HepG2 (cell line): ENCODE results near the gene ZNF554. TPM values are rescaled to one million over a fixed set of nuclear protein-coding genes. Genes with fewer than 3 reads are reported as not detected.
A peak's percentile ranks its signal among the peaks of the same experiment; 100 is the strongest.

Experiments used
- ATAC-seq: fragments of 200-7000 bp; cut with Tn5 transposase; 3 replicates; pipeline ENCODE4 v1.9.1; 2020; ENCODE audit warnings: mild to moderate bottlenecking, moderate library complexity
- BruUV-seq: library from RNA; stranded (reverse); fragments of 400-500 nt; replicated peaks from 2 replicates; lab custom pipeline; 2021; lab: Mats Ljungman, UMichigan
- CTCF ChIA-PET: fragments of 300-600 bp; formaldehyde crosslinking; extraction: SDS; loops from one replicate; lab custom pipeline; 2021; ENCODE audit warnings: low total read pairs, inconsistent platforms, low intra/inter-chr PET ratio; lab: Yijun Ruan, JAX
- POLR2A ChIA-PET: fragments of 350-600 bp; sonication (Branson Sonifier 250); formaldehyde crosslinking; loops from one replicate; lab custom pipeline; 2020; ENCODE audit warnings: antibody characterized with exemption, inconsistent platforms; lab: Yijun Ruan, JAX
- DNase-seq: peaks from one replicate; pipeline ENCODE4 v3.0.0-alpha.2; 2015; ENCODE audit warnings: low spot score
- FAIRE-seq: peaks from 3 replicates; lab custom pipeline; 2011; peaks lifted over from hg19 to GRCh38; lab: Jason Lieb, UNC
- H2AFZ ChIP-seq: one replicate; pipeline ENCODE4 v1.6.1; 2011; ENCODE audit warnings: low read length, inconsistent platforms
- H3K27ac ChIP-seq: fragments of 300-600 bp; 3 replicates; pipeline ENCODE4 v1.8.0; 2011; ENCODE audit warnings: mixed run types, mild to moderate bottlenecking, mixed read lengths, low read length, inconsistent platforms; ENCODE audit not compliant: insufficient read depth; ENCODE audit errors: extremely low read length
- H3K27me3 ChIP-seq, 2 experiments: fragments of 200-600 bp in 1 of 2; 2 replicates in 1 of 2; 3 replicates in 1 of 2; pipeline versions ENCODE4 v1.6.0 to v1.8.0; 2011; ENCODE audit warnings: low read length in 2 of 2, mild to moderate bottlenecking in 2 of 2, moderate library complexity in 2 of 2, inconsistent platforms in 1 of 2; ENCODE audit not compliant: insufficient read depth in 2 of 2, control insufficient read depth in 1 of 2
- H3K36me3 ChIP-seq, 2 experiments: fragments of 200-600 bp in 1 of 2; replicated peaks in 1 of 2; 2 replicates in 1 of 2; 3 replicates in 1 of 2; pipeline versions ENCODE4 v1.5.1 to v1.8.0; 2011; ENCODE audit warnings: low read length in 2 of 2, inconsistent platforms in 1 of 2; ENCODE audit not compliant: insufficient read depth in 2 of 2, control insufficient read depth in 1 of 2
- H3K4me1 ChIP-seq: 2 replicates; pipeline ENCODE4 v1.5.1; 2012; ENCODE audit warnings: low read length, inconsistent platforms; ENCODE audit not compliant: insufficient read depth
- H3K4me2 ChIP-seq: 2 replicates; pipeline ENCODE4 v1.6.0; 2011; ENCODE audit warnings: low read depth, low read length, inconsistent platforms
- H3K4me3 ChIP-seq, 3 experiments: fragments of 200-600 bp in 1 of 3; sonication (generic), shearing (Covaris generic) in 1 of 3; replicated peaks in 1 of 3; 2 replicates each; pipeline ENCODE4 v1.5.1; 2011 to 2016; ENCODE audit warnings: low read length in 3 of 3, inconsistent platforms in 2 of 3, low read depth in 2 of 3, mild to moderate bottlenecking in 2 of 3, control low read depth in 1 of 3, mixed read lengths in 1 of 3; ENCODE audit not compliant: insufficient read depth in 1 of 3
- H3K79me2 ChIP-seq: one replicate; pipeline ENCODE4 v1.6.1; 2011; ENCODE audit warnings: low read length, inconsistent platforms; ENCODE audit not compliant: insufficient read depth
- H3K9ac ChIP-seq: 2 replicates; pipeline ENCODE4 v1.6.0; 2011; ENCODE audit warnings: mild to moderate bottlenecking, low read depth, low read length, inconsistent platforms; ENCODE audit not compliant: insufficient read depth
- H3K9me3 ChIP-seq: 2 replicates; pipeline ENCODE4 v1.5.1; 2012; ENCODE audit warnings: mild to moderate bottlenecking, low read length
- H4K20me1 ChIP-seq: 2 replicates; pipeline ENCODE4 v1.6.0; 2011; ENCODE audit warnings: inconsistent platforms, mild to moderate bottlenecking, low read length, moderate library complexity; ENCODE audit not compliant: insufficient read depth
- ATF7 ChIP-seq, 2 experiments: fragments of 450-650 bp in 1 of 2; sonication (generic) in 1 of 2; formaldehyde crosslinking in 1 of 2; IDR thresholded peaks; 2 replicates each; pipeline versions ENCODE4 v1.4.0 to v1.6.1; 2016 to 2020; ENCODE audit warnings: antibody characterized with exemption in 1 of 2, mild to moderate bottlenecking in 1 of 2, missing genetic modification reagents in 1 of 2
- DMAP1 ChIP-seq: IDR thresholded peaks from 2 replicates; pipeline ENCODE4 v1.6.1; 2016
- ESRRA ChIP-seq: sonication (generic); formaldehyde crosslinking; IDR thresholded peaks from 2 replicates; pipeline ENCODE4 v1.5.1; 2020; ENCODE audit warnings: mild to moderate bottlenecking, low read depth, missing genetic modification reagents
- HMG20A ChIP-seq: IDR thresholded peaks from 2 replicates; pipeline ENCODE4 v1.6.1; 2016; ENCODE audit warnings: borderline replicate concordance
- KDM3A ChIP-seq: IDR thresholded peaks from 2 replicates; pipeline ENCODE4 v1.6.1; 2018; ENCODE audit warnings: low read depth, missing compliant biosample characterization
- TOPORS ChIP-seq: sonication (generic); formaldehyde crosslinking; IDR thresholded peaks from 2 replicates; pipeline ENCODE4 v1.8.0; 2023; ENCODE audit warnings: mild to moderate bottlenecking, missing genetic modification reagents
- ZNF143 ChIP-seq: sonication (generic); formaldehyde crosslinking; IDR thresholded peaks from 2 replicates; pipeline ENCODE4 v1.4.0; 2020; ENCODE audit warnings: missing genetic modification reagents
- ZNF431 ChIP-seq: sonication (generic); formaldehyde crosslinking; IDR thresholded peaks from 2 replicates; pipeline ENCODE4 v1.9.0; 2022; ENCODE audit warnings: missing genetic modification reagents, low read depth, mild to moderate bottlenecking, borderline replicate concordance
- ZNF484 ChIP-seq: sonication (generic); formaldehyde crosslinking; IDR thresholded peaks from 2 replicates; pipeline ENCODE4 v1.5.1; 2020; ENCODE audit warnings: mild to moderate bottlenecking, low read depth, missing genetic modification reagents, borderline replicate concordance
- WGBS: methylation state at CpG from one replicate; pipeline ENCODE4 v1.1.6; 2017; ENCODE audit warnings: low lambda C conversion rate; 5-methylcytosine and 5-hydroxymethylcytosine counted together
- in situ Hi-C: cut with HindIII; loops from 2 replicates; pipeline ENCODE4 v1.10.0; 2017; ENCODE audit warnings: low pct_unique_long_range_greater_than_20kb; ENCODE audit not compliant: extremely low pct_ligation_motif_present
- intact Hi-C: fragments of 100-400 bp; cut with micrococcal nuclease; formaldehyde crosslinking; loops from one replicate; pipeline ENCODE4 v1.10.0; 2022; ENCODE audit not compliant: unreplicated experiment
- polyA plus RNA-seq, 8 experiments: library from polyadenylated mRNA; depleted of rRNA in 3 of 8; stranded (reverse) in 7 of 8; unstranded in 1 of 8; fragments of >200 nt; fragmentation: Illumina TruSeq in 4 of 8; extraction: Trizol in 4 of 8; gene quantifications; 2 replicates each; pipeline versions ENCODE4 v1.2.1 to v1.2.3, GENCODE V29; 2011 to 2016; ENCODE audit warnings: low read depth in 4 of 8, missing spikeins in 1 of 8, mixed read lengths in 1 of 8; ENCODE audit not compliant: insufficient read depth in 1 of 8
- total RNA-seq, 5 experiments: library from RNA; depleted of rRNA; stranded (reverse); fragments of >200 nt; fragmentation: Illumina TruSeq; extraction: Trizol; gene quantifications; 2 replicates each; pipeline ENCODE4 v1.2.3, GENCODE V29; 2016; ENCODE audit warnings: low read depth in 1 of 5
- TF ChIP-seq, protein P1 (sequence below), 2 experiments: sonication (generic) in 1 of 2; formaldehyde crosslinking in 1 of 2; IDR thresholded peaks; 2 replicates each; pipeline versions ENCODE4 v1.4.0 to v1.6.1; 2018 to 2020; ENCODE audit warnings: missing genetic modification reagents in 2 of 2, borderline replicate concordance in 1 of 2, low read depth in 1 of 2, mild to moderate bottlenecking in 1 of 2, missing biosample characterization in 1 of 2

The ZNF554 gene
- total and polyA plus RNA-seq, 2 of the 13 experiments (the other 11 are each of a cell fraction or from before 2014, with no cell fraction given) = 2.2 to 2.7 TPM

DNA sequence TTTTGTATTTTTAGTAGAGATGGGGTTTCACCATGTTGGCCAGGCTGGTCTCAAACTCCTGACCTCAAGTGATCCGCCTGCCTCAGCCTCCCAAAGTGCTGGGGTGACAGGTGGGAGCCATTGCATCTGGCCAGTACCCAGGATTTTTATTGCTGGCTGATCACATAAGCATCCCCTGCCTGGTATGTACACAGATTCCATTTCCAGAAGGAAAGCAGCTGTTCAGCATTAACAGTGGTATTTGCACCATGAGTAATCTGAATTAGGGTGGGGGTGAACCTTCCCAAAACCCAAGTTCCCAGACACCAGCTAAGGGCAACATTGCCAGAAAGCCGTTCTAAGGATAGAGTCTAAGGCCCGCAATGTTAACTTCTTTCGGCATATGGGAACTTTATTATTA is 28.9 kb downstream of the ZNF554 start (continued):
- TF ChIP-seq, protein P1, sequence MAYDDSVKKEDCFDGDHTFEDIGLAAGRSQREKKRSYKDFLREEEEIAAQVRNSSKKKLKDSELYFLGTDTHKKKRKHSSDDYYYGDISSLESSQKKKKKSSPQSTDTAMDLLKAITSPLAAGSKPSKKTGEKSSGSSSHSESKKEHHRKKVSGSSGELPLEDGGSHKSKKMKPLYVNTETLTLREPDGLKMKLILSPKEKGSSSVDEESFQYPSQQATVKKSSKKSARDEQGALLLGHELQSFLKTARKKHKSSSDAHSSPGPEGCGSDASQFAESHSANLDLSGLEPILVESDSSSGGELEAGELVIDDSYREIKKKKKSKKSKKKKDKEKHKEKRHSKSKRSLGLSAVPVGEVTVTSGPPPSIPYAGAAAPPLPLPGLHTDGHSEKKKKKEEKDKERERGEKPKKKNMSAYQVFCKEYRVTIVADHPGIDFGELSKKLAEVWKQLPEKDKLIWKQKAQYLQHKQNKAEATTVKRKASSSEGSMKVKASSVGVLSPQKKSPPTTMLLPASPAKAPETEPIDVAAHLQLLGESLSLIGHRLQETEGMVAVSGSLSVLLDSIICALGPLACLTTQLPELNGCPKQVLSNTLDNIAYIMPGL (CRISPR knock-in tag; IDR thresholded peaks at IDR 0.05; ENCODE audit: borderline replicate concordance in 1 of 2, low read depth in 1 of 2) = no peak

DNA sequence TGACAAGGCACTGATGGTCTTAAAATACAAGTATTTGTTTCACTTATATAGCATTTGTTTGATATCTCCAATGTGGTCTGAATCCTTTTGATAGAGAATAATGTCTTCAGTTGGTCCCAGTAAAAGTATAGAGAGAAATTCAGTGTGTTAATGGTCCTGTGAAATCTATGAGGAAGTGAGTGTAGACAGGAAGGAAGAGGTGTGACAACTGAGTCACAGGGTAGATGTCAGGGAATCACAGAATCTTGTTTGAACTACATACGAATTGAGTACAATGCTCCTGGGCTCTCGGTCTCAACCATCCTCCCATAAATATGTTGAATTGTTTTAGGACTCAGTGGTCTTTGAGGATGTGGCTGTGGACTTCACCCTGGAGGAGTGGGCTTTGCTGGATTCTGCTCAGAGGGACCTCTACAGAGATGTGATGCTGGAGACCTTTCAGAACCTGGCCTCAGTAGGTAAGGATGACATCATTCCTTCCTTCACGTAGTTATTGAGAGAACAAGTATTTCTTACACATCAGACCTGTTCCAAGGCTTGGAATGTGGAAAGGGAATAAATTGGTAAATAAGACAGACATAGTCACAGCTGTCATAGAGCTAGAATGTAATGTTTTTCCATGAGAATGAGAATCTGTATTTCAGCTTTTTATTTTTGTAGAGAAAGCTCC is 30.7 kb downstream of the ZNF554 start:
- TF ChIP-seq ZNF143 (CRISPR knock-in tag) = no peak
- TF ChIP-seq ZNF484 (CRISPR knock-in tag) = no peak
- peak; percentile 90 for TF ChIP-seq ATF7 (IDR thresholded peaks at IDR 0.05)
- TF ChIP-seq ATF7 (CRISPR knock-in tag; IDR thresholded peaks at IDR 0.05) = no peak
- TF ChIP-seq DMAP1 = no peak
- TF ChIP-seq KDM3A = no peak
- TF ChIP-seq HMG20A = no peak
- no peak for TF ChIP-seq TOPORS (CRISPR knock-in tag)
- no peak for TF ChIP-seq ESRRA (CRISPR knock-in tag)
- TF ChIP-seq ZNF431 = no peak
- Histone ChIP-seq H3K27me3 (no peaks in the 10 kb centered on the region), H3K36me3 (peaks cover 11 to 36% of the 10 kb centered on the region in 2 experiments; a peak in 4 of 5 replicates), H3K9ac (no peak overlapping the region), H2AFZ (no peak overlapping the region), H3K79me2 (peaks cover 24% of the 10 kb centered on the region), H3K4me1 (peaks cover 32% of the 10 kb centered on the region), H3K4me3 (no peak overlapping the region), H3K4me2 (no peak overlapping the region), H3K9me3 (no peaks in the 10 kb centered on the region), H4K20me1 (peaks cover 2% of the 10 kb centered on the region; the same call in 1 of the 2 replicates), H3K27ac (no peak overlapping the region)
- ATAC-seq (no peak), FAIRE-seq (no peak), DNase-seq (no peak)
- in situ Hi-C loops (no loop called here), intact Hi-C loops (no loop called here)
- no TSS peak for BruUV-seq
- ChIA-PET POLR2A (no interaction called here), CTCF (no interaction called here)
- WGBS = 96% methylated on average over 3 of the region's 3 CpGs
